NB4 (cell line): ENCODE results near the gene CSMD2.

Source experiments
- DNase-seq: peaks from one replicate; pipeline ENCODE4 v3.0.0; 2010; ENCODE audit warnings: low read depth
- H3K4me3 ChIP-seq: one replicate; pipeline ENCODE4 v1.5.1; 2011; ENCODE audit warnings: mild to moderate bottlenecking, low read depth, low read length, moderate library complexity
- CTCF ChIP-seq: IDR thresholded peaks from one replicate; pipeline ENCODE4 v1.5.1; 2012; ENCODE audit warnings: low read depth, low read length
- MAX ChIP-seq: IDR thresholded peaks from 2 replicates; pipeline ENCODE4 v1.6.1; 2011; ENCODE audit warnings: low read depth, low read length
- MYC ChIP-seq: IDR thresholded peaks from 2 replicates; pipeline ENCODE4 v1.6.1; 2011; ENCODE audit warnings: low read depth, low read length
- POLR2A ChIP-seq: IDR thresholded peaks from 2 replicates; pipeline ENCODE4 v1.6.1; 2011; ENCODE audit warnings: mild to moderate bottlenecking; ENCODE audit not compliant: insufficient read length; ENCODE audit errors: extremely low read depth

The CSMD2 gene

GRCh38 chr1:33680281-33680840 is 484.7 kb downstream of the CSMD2 start:
- TF ChIP-seq CTCF (no peak), MAX (no peak)
- DNase-seq = no peak
- H3K4me3 ChIP-seq = no peak overlapping the region

- H3K4me3 ChIP-seq = no peak overlapping the region
Measured at GRCh38 chr1:33670567-33670966, 494.5 kb downstream of the CSMD2 start.

GRCh38 chr1:33668695-33669094 is 496.3 kb downstream of the CSMD2 start:
- no peak overlapping the region for H3K4me3 ChIP-seq
- DNase-seq = no peak
- TF ChIP-seq MYC (no peak), POLR2A (no peak), CTCF (no peak), MAX (no peak)

More at GRCh38 chr1:33670567-33670966, 494.5 kb downstream of the CSMD2 start:
- TF ChIP-seq POLR2A = no peak
- no peak for TF ChIP-seq MAX
- TF ChIP-seq MYC = no peak
- no peak for TF ChIP-seq CTCF
- no peak for DNase-seq

- DNase-seq = no peak
- TF ChIP-seq MAX (no peak), CTCF (no peak), POLR2A (no peak), MYC (no peak)
- H3K4me3 ChIP-seq = no peak overlapping the region
Measured at GRCh38 chr1:33667386-33668282, 497.4 kb downstream of the CSMD2 start.

- H3K4me3 ChIP-seq = no peak overlapping the region
- DNase-seq = no peak
- TF ChIP-seq MYC = no peak
- no peak for TF ChIP-seq CTCF
- TF ChIP-seq MAX = no peak
- TF ChIP-seq POLR2A = no peak
Measured at GRCh38 chr1:33666616-33667015, 498.4 kb downstream of the CSMD2 start.
